GM19025 (cell line): ENCODE results near the gene RAI14.

Source experiments
- ATAC-seq: cut with Tn5 transposase; IDR thresholded peaks from one replicate; pipeline ENCODE4 v1.9.1; 2021; ENCODE audit warnings: mild to moderate bottlenecking, low read depth, moderate library complexity; ENCODE audit not compliant: unreplicated experiment

RAI14 gene

GRCh38 chr5:34656001-34656699 is at the start of gene RAI14:
Gene RAI14 (plus strand): TSS chr5:34656328. CDS start chr5:34686920, 30,592 bp downstream.
- ATAC-seq: no peak

GRCh38 chr5:34608368-34608767 is 47.8 kb upstream of the RAI14 start:
- no peak for ATAC-seq

- no peak for ATAC-seq
These were observed 47.1 kb upstream of the RAI14 start for GRCh38 chr5:34608859-34609648.

GRCh38 chr5:34609951-34610441 is 46.1 kb upstream of the RAI14 start:
- ATAC-seq: no peak

GRCh38 chr5:34610546-34610945 is 45.6 kb upstream of the RAI14 start:
- no peak for ATAC-seq

GRCh38 chr5:34611464-34612415 is 44.4 kb upstream of the RAI14 start:
- ATAC-seq: no peak

- no peak for ATAC-seq
These were observed 39.5 kb upstream of the RAI14 start for GRCh38 chr5:34616651-34617050.

- ATAC-seq: no peak
These were observed 37.6 kb upstream of the RAI14 start for GRCh38 chr5:34618371-34619065.

- no peak for ATAC-seq
These were observed 35.9 kb upstream of the RAI14 start for GRCh38 chr5:34620185-34620584.

- no peak for ATAC-seq
These were observed 34.6 kb upstream of the RAI14 start for GRCh38 chr5:34621277-34622097.

- ATAC-seq: no peak
These were observed 34.1 kb upstream of the RAI14 start for GRCh38 chr5:34622098-34622400.

- ATAC-seq: no peak
These were observed 31.4 kb upstream of the RAI14 start for GRCh38 chr5:34624691-34625090.

GRCh38 chr5:34625246-34625645 is 30.9 kb upstream of the RAI14 start:
- no peak for ATAC-seq

- ATAC-seq: no peak
These were observed 30.1 kb upstream of the RAI14 start for GRCh38 chr5:34626036-34626435.

- ATAC-seq: no peak
These were observed 29.4 kb upstream of the RAI14 start for GRCh38 chr5:34626751-34627150.

GRCh38 chr5:34627794-34628193 is 28.3 kb upstream of the RAI14 start:
- no peak for ATAC-seq

- no peak for ATAC-seq
These were observed 27.8 kb upstream of the RAI14 start for GRCh38 chr5:34628373-34628772.

GRCh38 chr5:34630596-34630995 is 25.5 kb upstream of the RAI14 start:
- ATAC-seq: no peak

GRCh38 chr5:34632807-34633422 is 23.2 kb upstream of the RAI14 start:
- ATAC-seq: no peak
